GM13977 (cell line): ENCODE data around the gene GZMM.

Experiments
- DNase-seq: peaks from one replicate; pipeline ENCODE4 v3.0.0; 2012; ENCODE audit warnings: low spot score
- in situ Hi-C: fragments of 300-500 bp; cut with MboI; formaldehyde crosslinking; loops from one replicate; pipeline ENCODE4 v1.12.0; 2022; ENCODE audit warnings: low sequenced_read_pairs, low pct_unique_long_range_greater_than_20kb, mixed read lengths, inconsistent platforms; ENCODE audit not compliant: unreplicated experiment
- TF ChIP-seq, protein P1 (sequence below): IDR thresholded peaks from 2 replicates; pipeline ENCODE4 v1.5.1; 2012; ENCODE audit warnings: mild to moderate bottlenecking, control low read depth; ENCODE audit not compliant: insufficient read depth; ENCODE audit errors: extremely low read depth, missing control alignments

GZMM gene

GRCh38 chr19:543910-544608 lies at the start of gene GZMM:
TSS of gene GZMM (plus strand) at chr19:544053. CDS start at chr19:544072, 19 bp downstream.
- in situ Hi-C loops, result no loop called here
- DNase-seq, result no peak
- TF ChIP-seq, protein P1, sequence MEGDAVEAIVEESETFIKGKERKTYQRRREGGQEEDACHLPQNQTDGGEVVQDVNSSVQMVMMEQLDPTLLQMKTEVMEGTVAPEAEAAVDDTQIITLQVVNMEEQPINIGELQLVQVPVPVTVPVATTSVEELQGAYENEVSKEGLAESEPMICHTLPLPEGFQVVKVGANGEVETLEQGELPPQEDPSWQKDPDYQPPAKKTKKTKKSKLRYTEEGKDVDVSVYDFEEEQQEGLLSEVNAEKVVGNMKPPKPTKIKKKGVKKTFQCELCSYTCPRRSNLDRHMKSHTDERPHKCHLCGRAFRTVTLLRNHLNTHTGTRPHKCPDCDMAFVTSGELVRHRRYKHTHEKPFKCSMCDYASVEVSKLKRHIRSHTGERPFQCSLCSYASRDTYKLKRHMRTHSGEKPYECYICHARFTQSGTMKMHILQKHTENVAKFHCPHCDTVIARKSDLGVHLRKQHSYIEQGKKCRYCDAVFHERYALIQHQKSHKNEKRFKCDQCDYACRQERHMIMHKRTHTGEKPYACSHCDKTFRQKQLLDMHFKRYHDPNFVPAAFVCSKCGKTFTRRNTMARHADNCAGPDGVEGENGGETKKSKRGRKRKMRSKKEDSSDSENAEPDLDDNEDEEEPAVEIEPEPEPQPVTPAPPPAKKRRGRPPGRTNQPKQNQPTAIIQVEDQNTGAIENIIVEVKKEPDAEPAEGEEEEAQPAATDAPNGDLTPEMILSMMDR, result no peak

DNA sequence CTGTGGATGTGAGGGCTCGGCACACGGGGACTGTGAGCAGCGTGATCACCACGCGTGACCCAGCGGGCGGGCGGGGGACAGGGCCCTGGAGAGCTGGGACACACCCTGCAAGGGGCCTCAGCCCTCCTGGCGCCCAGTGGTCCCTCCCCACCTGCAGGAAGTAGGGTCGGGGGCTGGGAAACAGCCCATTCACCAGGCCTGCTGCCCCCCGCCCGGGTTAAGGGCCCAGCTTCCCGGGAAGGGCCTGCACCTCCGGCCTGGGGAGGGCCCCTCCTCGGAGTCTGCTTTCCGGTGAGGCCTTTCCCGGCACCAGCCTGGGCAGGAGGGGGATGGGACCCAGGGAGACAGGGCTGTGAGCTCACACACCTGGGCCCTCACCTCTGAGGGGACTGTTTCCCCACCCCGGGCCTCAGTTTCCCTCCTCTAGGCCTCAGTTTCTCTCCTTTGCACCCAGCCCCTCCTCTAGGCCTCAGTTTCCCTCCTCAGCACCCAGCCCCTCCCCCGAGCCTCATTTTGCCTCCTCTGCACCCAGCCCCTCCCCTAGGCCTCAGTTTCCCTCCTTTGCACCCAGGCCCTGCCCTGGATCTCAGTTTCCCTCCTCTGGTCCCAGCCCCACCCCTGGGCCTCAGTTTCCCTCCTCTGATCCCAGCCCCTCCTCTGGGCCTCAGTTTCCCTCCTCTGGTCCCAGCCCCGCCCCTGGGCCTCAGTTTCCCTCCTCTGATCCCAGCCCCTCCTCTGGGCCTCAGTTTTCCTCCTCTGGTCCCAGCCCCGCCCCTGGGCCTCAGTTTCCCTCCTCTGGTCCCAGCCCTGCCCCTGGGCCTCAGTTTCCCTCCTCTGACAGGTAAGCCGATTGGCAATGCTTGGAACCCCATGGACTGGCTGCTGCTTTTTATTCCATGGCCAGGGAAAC lies 49.4 kb upstream of the GZMM start:
- TF ChIP-seq, protein P1, result no peak
- DNase-seq, result no peak
- in situ Hi-C loops, result no loop called here

DNA sequence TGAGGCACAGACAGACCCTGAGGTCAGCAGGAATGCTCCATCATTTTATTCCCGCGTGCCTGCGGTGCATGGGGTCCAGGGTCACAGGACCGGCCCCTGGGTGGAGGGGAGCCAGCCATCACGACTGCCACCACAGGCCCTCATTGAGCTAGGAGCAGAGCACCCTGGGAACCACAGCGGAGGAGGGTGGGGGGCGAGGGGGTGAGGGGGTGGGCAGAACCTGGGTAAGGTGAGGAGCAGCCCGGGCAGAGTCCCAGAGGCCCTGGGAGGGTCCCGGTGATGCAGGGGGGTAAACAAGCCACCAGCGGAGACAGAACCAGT lies 48.8 kb upstream of the GZMM start:
- DNase-seq, result no peak
- in situ Hi-C loops, result no loop called here
- TF ChIP-seq, protein P1, result no peak

- DNase-seq, result no peak
- in situ Hi-C loops, result no loop called here
- TF ChIP-seq, protein P1, result peak; percentile 64
These were observed 48.3 kb upstream of the GZMM start for GRCh38 chr19:495402-496111.

- no peak for DNase-seq
- in situ Hi-C loops, result no loop called here
- TF ChIP-seq, protein P1, result no peak
These were observed 47.7 kb upstream of the GZMM start, which contains the start of gene MADCAM1 for GRCh38 chr19:496112-496665. TSS of gene MADCAM1 (plus strand) at chr19:496486. CDS start at chr19:496500, 14 bp downstream.

DNA sequence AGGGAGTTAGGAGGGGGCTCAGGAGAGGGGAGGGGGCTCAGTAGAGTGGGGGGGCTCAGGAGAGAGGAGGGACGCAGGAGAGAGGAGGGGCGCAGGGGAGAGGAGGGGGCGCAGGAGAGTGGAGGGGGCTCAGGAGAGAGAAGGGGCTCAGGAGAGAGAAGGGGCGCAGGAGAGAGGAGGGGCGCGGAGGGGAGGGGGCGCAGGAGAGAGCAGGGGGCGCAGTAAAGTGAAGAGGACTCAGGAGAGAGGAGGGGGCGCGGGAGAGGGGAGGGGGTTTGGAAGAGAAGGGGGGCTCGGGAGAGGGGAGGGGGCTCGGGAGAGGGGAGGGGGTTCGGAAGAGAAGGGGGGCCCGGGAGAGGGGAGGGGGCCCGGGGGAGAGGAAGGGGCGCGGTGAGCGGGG lies 46.9 kb upstream of the GZMM start:
- TF ChIP-seq, protein P1, result no peak
- in situ Hi-C loops, result no loop called here
- no peak for DNase-seq
